Neural progenitor cell (in vitro differentiated cells): ENCODE measurements around the gene MTHFSD. TPM values are rescaled to one million over a fixed set of nuclear protein-coding genes. Genes with fewer than 3 reads are reported as not detected.

Source experiments
- DNase-seq: peaks from one replicate; pipeline ENCODE4 v3.0.0-alpha.2; 2016; ENCODE audit warnings: low spot score
- H2AFZ ChIP-seq: fragments of 200-600 bp; sonication (generic); replicated peaks from 2 replicates; pipeline ENCODE4 v1.6.1; 2016; ENCODE audit warnings: antibody characterized with exemption
- H3F3A ChIP-seq: fragments of 200-600 bp; sonication (generic); 2 replicates; pipeline ENCODE4 v1.6.1; 2016; ENCODE audit warnings: antibody characterized with exemption, low read depth
- H3K27ac ChIP-seq: fragments of 200-600 bp; sonication (generic); 2 replicates; pipeline ENCODE4 v1.5.1; 2016; ENCODE audit warnings: mild to moderate bottlenecking
- H3K27me3 ChIP-seq: fragments of 200-600 bp; sonication (generic); 2 replicates; pipeline ENCODE4 v1.6.1; 2016; ENCODE audit warnings: mild to moderate bottlenecking, moderate library complexity
- H3K36me3 ChIP-seq: fragments of 200-600 bp; sonication (generic); 2 replicates; pipeline ENCODE4 v1.5.1; 2016
- H3K4me1 ChIP-seq: fragments of 200-600 bp; sonication (generic); 2 replicates; pipeline ENCODE4 v1.6.1; 2016; ENCODE audit warnings: mixed run types
- H3K4me2 ChIP-seq: fragments of 200-600 bp; sonication (generic); 2 replicates; pipeline ENCODE4 v1.6.1; 2016
- H3K4me3 ChIP-seq: fragments of 200-600 bp; sonication (generic); 2 replicates; pipeline ENCODE4 v1.5.1; 2016
- H3K79me2 ChIP-seq: fragments of 200-600 bp; sonication (generic); 2 replicates; pipeline ENCODE4 v1.6.1; 2016; ENCODE audit warnings: low read depth
- H3K9ac ChIP-seq: fragments of 200-600 bp; sonication (generic); 2 replicates; pipeline ENCODE4 v1.6.1; 2016
- H3K9me3 ChIP-seq: fragments of 200-600 bp; sonication (generic); 2 replicates; pipeline ENCODE4 v1.5.1; 2016; ENCODE audit warnings: low read depth
- H4K20me1 ChIP-seq: fragments of 200-600 bp; sonication (generic); 2 replicates; pipeline ENCODE4 v1.6.1; 2016; ENCODE audit warnings: low read depth
- H3K27ac Mint-ChIP-seq: 3 replicates; pipeline ENCODE4 v1.8.0; 2021; ENCODE audit warnings: mixed read lengths
- H3K27me3 Mint-ChIP-seq: 2 replicates; pipeline ENCODE4 v1.8.0; 2022; ENCODE audit warnings: low read depth, mild to moderate bottlenecking, inconsistent platforms, moderate library complexity, mixed read lengths; ENCODE audit not compliant: insufficient read depth
- H3K36me3 Mint-ChIP-seq: 3 replicates; pipeline ENCODE4 v1.8.0; 2021; ENCODE audit warnings: mixed read lengths
- H3K4me1 Mint-ChIP-seq: 3 replicates; pipeline ENCODE4 v1.8.0; 2021; ENCODE audit warnings: mixed read lengths
- H3K4me3 Mint-ChIP-seq: 3 replicates; pipeline ENCODE4 v1.8.0; 2021; ENCODE audit warnings: mild to moderate bottlenecking, moderate library complexity, mixed read lengths
- H3K9me3 Mint-ChIP-seq: 3 replicates; pipeline ENCODE4 v1.8.0; 2020; ENCODE audit warnings: mixed read lengths
- CTCF ChIP-seq: fragments of 200-600 bp; sonication (generic); IDR thresholded peaks from 2 replicates; pipeline ENCODE4 v1.5.1; 2017; ENCODE audit warnings: antibody characterized with exemption, mild to moderate bottlenecking
- EZH2 ChIP-seq: fragments of 200-600 bp; sonication (generic); IDR thresholded peaks from 2 replicates; pipeline ENCODE4 v1.6.1; 2017; ENCODE audit warnings: antibody characterized with exemption, mild to moderate bottlenecking, moderate library complexity
- EZH2phosphoT487 ChIP-seq: fragments of 200-600 bp; sonication (generic); IDR thresholded peaks from 2 replicates; pipeline ENCODE4 v1.6.1; 2017; ENCODE audit warnings: antibody characterized with exemption
- total RNA-seq: library from RNA; depleted of rRNA; stranded (reverse); fragments of >200 nt; gene quantifications from 2 replicates; pipeline ENCODE4 v1.2.3, GENCODE V29; 2015; ENCODE audit warnings: low replicate concordance

The MTHFSD gene
- total RNA-seq, 1 donor from 2014 or later: 17.4 TPM

- H2AFZ ChIP-seq: no peak overlapping the region
- Mint-ChIP-seq H3K4me1 (peaks cover 16% of the 10 kb centered on the region), H3K27ac (no peak overlapping the region), H3K4me3 (no peak overlapping the region), H3K9me3 (no peaks in the 10 kb centered on the region), H3K36me3 (no peaks in the 10 kb centered on the region), H3K27me3 (peaks cover 83% of the 10 kb centered on the region)
- peaks cover 8% of the 10 kb centered on the region for H3K4me1 ChIP-seq
- DNase-seq: no peak
- no peak overlapping the region for H3K9ac ChIP-seq
- peaks cover 36% of the 10 kb centered on the region for H4K20me1 ChIP-seq
- H3K9me3 ChIP-seq: no peaks in the 10 kb centered on the region
- H3K4me3 ChIP-seq: no peak overlapping the region
- no peaks in the 10 kb centered on the region for H3K79me2 ChIP-seq
- no peak for TF ChIP-seq EZH2
- no peak for TF ChIP-seq CTCF
- TF ChIP-seq EZH2phosphoT487: no peak
- no peak overlapping the region for H3K27ac ChIP-seq
- H3K4me2 ChIP-seq: no peak overlapping the region
- H3K27me3 ChIP-seq: peaks cover 99% of the 10 kb centered on the region
- no peaks in the 10 kb centered on the region for H3K36me3 ChIP-seq
- peaks cover 13% of the 10 kb centered on the region for H3F3A ChIP-seq
Observed at GRCh38 chr16:86572041-86572521, 17.0 kb upstream of the MTHFSD start.

GRCh38 chr16:86571530-86571915, 16.5 kb upstream of the MTHFSD start:
- H3K79me2 ChIP-seq: no peaks in the 10 kb centered on the region
- H3K4me1 Mint-ChIP-seq: peaks cover 13% of the 10 kb centered on the region

GRCh38 chr16:86570558-86571529, 15.8 kb upstream of the MTHFSD start:
- peaks cover 9% of the 10 kb centered on the region for H3K4me1 Mint-ChIP-seq
- no peak overlapping the region for H3K4me3 Mint-ChIP-seq

More at GRCh38 chr16:86571530-86571915, 16.5 kb upstream of the MTHFSD start:
- peaks cover 99% of the 10 kb centered on the region for H3K27me3 ChIP-seq
- no peak overlapping the region for H3K4me3 ChIP-seq
- H3K36me3 ChIP-seq: no peaks in the 10 kb centered on the region
- H3K9me3 Mint-ChIP-seq: no peaks in the 10 kb centered on the region
- H3K36me3 Mint-ChIP-seq: no peaks in the 10 kb centered on the region
- peaks cover 82% of the 10 kb centered on the region for H3K27me3 Mint-ChIP-seq
- H3K27ac Mint-ChIP-seq: no peak overlapping the region
- H3K4me1 ChIP-seq: peaks cover 8% of the 10 kb centered on the region
- TF ChIP-seq CTCF: no peak
- TF ChIP-seq EZH2: no peak
- no peak for TF ChIP-seq EZH2phosphoT487
- no peak for DNase-seq
- H3K9ac ChIP-seq: no peak overlapping the region
- peaks cover 13% of the 10 kb centered on the region for H3F3A ChIP-seq
- H3K4me2 ChIP-seq: no peak overlapping the region
- no peak overlapping the region for H2AFZ ChIP-seq
- H4K20me1 ChIP-seq: peaks cover 33% of the 10 kb centered on the region
- no peak overlapping the region for H3K4me3 Mint-ChIP-seq
- no peaks in the 10 kb centered on the region for H3K9me3 ChIP-seq
- no peak overlapping the region for H3K27ac ChIP-seq

More at GRCh38 chr16:86570558-86571529, 15.8 kb upstream of the MTHFSD start:
- H3K36me3 ChIP-seq: no peaks in the 10 kb centered on the region
- peaks cover 38% of the 10 kb centered on the region for H4K20me1 ChIP-seq
- H3K9ac ChIP-seq: no peak overlapping the region
- no peak overlapping the region for H3K4me3 ChIP-seq
- H3F3A ChIP-seq: peaks cover 19% of the 10 kb centered on the region
- no peaks in the 10 kb centered on the region for H3K79me2 ChIP-seq
- DNase-seq: no peak
- H3K36me3 Mint-ChIP-seq: no peaks in the 10 kb centered on the region
- no peak overlapping the region for H2AFZ ChIP-seq
- no peak overlapping the region for H3K27ac Mint-ChIP-seq
- peak overlapping the region; percentile 10 for H3K4me2 ChIP-seq
- H3K4me1 ChIP-seq: peaks cover 14% of the 10 kb centered on the region
- no peaks in the 10 kb centered on the region for H3K9me3 ChIP-seq
- H3K27ac ChIP-seq: no peak overlapping the region
- H3K27me3 ChIP-seq: peaks cover 99% of the 10 kb centered on the region
- TF ChIP-seq EZH2 (peak; percentile 21), CTCF (no peak)
- peaks cover 82% of the 10 kb centered on the region for H3K27me3 Mint-ChIP-seq
- H3K9me3 Mint-ChIP-seq: no peaks in the 10 kb centered on the region
